NCI-H345 (cell line): ENCODE data around the gene KRTAP10-4.
A peak's percentile ranks its signal among the peaks of the same experiment; 100 is the strongest.
"Not testable (repeated sequence)": the region's sequence is repeated elsewhere in the genome, so short reads cannot be mapped to it uniquely, and the experiment has no call there.

Experiments used
- DNase-seq: peaks from one replicate; lab custom pipeline; 2025; lab: John Stamatoyannopoulos, UW

KRTAP10-4 gene

GRCh38 chr21:44599264-44600029, 25.9 kb downstream of the KRTAP10-4 start:
- DNase-seq: no peak

- DNase-seq: not testable (repeated sequence)
Observed at GRCh38 chr21:44600118-44600978, 26.8 kb downstream of the KRTAP10-4 start, which contains the start of gene KRTAP10-7. KRTAP10-7 (plus strand) TSS chr21:44600597; CDS start chr21:44600622, 25 bp downstream.

GRCh38 chr21:44601091-44601490, 27.6 kb downstream of the KRTAP10-4 start:
- DNase-seq: not testable (repeated sequence)

DNA sequence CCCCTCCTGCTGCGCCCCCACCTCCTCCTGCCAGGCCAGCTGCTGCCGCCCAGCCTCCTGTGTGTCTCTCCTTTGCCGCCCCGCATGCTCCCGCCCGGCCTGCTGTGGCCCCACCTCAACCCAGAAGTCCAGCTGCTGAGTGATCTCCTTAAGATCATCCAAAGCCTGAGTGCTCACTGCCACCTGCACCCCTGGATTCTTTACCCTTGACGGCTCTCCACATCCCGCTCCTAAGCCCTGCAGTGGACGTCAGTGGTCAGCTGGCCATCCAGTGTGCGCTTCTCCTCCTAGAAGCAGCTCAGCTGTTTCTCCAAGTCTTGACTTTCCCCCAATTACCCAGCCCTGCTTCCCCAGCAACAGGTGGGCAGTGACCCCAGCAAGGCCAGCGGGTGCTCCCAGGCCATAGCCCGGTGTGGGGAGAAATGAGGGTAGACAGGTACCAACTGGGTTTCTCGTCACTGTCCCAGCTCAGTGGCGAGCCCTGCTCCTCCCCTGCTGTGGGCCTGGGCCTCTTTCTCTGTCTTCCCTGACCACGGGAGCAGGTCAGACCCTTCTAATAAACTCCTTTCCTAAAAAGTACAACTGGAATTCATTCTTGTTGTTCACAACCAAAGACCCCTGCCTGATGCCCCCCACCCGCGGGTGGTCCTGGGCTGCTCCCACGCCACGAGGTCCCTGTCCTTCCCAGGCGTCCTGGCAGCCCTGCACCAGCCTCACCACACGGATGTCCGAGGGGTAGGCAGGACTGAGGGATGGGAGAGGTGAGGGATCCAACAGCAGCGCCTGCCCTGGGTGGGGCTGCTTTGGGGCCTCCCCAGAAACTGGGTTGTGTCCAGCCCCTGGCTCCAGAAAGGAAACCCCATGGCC, 28.3 kb downstream of the KRTAP10-4 start:
- DNase-seq: no peak

DNA sequence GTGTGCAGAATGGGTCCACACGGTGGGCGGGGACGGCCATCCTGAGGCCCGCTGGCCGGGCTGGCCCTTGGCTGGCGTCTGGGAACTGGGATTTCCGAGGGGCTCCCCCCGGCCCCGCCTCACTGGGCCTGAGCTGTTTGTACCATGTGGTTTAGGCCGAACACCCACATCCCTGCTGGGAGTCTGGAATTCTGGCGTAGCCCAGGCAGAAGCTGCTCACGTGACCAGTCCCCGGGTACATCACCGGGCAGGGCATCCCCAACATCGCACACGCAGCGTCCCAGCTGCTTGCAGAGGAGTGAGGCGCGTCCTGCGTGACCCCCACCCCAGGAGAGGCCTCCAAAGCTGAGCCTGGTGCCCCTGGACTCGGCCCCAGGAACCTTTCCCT, 28.9 kb downstream of the KRTAP10-4 start:
- DNase-seq: no peak

GRCh38 chr21:44603109-44603875, 29.8 kb downstream of the KRTAP10-4 start:
- no peak for DNase-seq

- no peak for DNase-seq
Observed at GRCh38 chr21:44603911-44604310, 30.4 kb downstream of the KRTAP10-4 start.

- DNase-seq: no peak
Observed at GRCh38 chr21:44606495-44606894, 33.0 kb downstream of the KRTAP10-4 start.

DNA sequence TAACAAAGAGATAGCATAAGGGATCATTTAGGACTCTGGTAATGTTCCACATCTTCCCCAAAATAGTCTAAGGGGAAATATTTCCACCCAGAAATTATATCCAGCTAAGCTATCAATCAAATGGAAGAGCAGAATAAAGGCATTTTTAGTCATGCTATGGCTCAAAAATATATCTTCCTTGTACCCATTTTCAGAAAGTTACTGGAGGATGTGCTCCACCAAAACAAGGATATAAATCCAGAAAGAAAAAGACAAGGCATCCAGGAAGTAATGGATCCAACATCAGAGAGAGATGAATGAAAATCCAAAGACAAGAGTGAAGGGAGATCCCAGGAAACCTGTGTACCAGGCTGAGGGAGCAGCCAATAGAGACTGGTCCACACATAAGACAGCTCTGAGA, 35.7 kb downstream of the KRTAP10-4 start:
- no peak for DNase-seq

DNA sequence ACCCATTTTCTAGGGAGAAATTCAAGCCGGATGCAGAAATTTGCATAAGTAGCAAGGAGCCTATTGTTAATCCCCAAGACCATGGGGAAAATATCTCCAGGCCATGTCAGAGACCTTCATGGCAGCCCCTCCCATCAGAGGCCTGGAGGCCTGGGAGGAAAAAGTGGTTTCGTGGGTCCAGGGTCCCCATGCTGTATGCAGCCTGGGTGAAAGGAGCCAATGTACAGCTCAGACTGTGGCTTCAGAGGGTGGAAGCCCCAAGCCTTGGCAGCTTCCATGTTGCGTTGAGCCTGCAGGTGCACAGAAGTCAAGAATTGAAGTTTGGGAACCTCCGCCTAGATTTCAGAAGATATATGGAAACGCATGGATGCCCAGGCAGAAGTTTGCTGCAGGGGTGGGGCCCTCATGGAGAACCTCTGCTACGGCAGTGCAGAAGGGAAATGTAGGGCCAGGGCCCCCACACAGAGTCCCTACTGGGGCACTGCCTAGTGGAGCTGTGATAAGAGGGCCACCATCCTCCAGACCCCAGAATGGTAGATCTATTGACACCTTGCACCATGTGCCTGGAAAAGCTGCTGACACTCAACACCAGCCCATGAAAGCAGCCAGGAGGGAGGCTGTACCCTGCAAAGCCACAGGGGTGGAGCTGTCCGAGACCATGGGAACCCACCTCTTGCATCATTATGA, 36.8 kb downstream of the KRTAP10-4 start:
- not testable (repeated sequence) for DNase-seq

GRCh38 chr21:44611551-44611950, 38.0 kb downstream of the KRTAP10-4 start:
- no peak for DNase-seq

GRCh38 chr21:44612029-44612486, 38.5 kb downstream of the KRTAP10-4 start, which contains the start of gene KRTAP10-8:
KRTAP10-8 (plus strand) TSS chr21:44612079; CDS start chr21:44612101, 22 bp downstream.
- no peak for DNase-seq

- no peak for DNase-seq
Observed at GRCh38 chr21:44612669-44613229, 39.2 kb downstream of the KRTAP10-4 start.

DNA sequence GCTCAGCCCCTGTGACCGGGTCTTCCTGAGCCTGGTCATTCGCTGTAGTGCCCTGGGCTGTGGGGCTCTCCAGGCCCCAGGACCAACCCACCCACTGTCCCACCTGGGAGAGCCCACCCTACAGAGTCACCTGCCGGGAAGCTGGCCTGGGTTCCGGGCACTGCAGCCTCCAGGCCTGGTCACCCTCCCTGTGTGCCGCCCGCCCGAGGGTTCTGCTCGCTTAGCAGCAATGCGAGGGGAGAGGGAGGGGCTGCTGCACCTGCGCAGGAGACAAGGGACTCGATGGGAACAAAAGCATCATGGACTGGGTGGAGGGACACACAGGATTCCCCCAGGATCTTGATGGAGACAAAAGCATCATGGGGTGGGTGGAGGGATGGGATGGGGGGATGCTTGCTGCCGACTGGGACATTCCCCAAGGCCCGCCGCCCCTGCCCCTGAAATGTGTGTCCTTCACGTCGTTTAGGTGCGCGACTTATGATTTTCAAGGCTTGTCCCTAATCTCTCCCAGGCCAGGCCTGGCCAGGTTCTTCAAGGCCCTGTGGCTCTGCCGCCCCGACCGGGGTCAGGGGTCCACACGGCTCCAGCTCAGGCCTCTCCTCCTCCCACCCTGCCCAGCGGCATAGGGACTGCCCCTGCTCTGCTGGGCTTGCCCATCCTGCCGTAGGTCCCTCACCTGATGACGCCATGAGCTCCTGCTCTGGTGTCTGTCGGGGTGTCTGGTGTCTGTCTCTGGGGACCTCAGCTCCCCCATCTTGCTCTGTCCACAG, 40.0 kb downstream of the KRTAP10-4 start:
- peak; percentile 20 for DNase-seq

DNA sequence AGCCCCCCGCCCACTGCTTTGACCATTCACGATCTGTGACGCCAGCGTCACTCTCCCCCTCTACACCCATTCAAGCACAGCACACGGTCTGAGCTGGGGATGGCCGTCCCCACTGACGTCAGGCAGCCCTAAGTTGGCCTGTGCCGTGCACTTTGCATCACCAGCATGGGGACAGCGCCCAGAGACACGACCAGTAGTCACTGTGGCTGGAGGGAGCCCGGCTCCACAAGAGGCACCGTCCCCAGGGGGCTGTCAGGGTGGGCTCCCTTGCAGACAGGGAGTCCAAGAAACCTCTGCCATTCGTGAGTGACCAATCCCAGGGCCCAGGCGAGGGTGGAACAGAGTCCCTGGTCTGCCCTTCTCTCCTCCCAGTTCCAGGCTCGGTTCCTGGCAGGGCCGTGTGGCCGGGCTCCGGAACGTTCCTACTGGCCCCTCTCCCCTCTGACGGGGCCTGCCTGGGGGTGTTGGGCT, 40.7 kb downstream of the KRTAP10-4 start:
- DNase-seq: no peak

- DNase-seq: peak; percentile 52
Observed at GRCh38 chr21:44614961-44615391, 41.4 kb downstream of the KRTAP10-4 start.

GRCh38 chr21:44615466-44615865, 41.9 kb downstream of the KRTAP10-4 start:
- DNase-seq: no peak

GRCh38 chr21:44615911-44616590, 42.5 kb downstream of the KRTAP10-4 start:
- peak; percentile 80 for DNase-seq

- no peak for DNase-seq
Observed at GRCh38 chr21:44616591-44616926, 43.0 kb downstream of the KRTAP10-4 start.
